Measurements from ENCODE around the gene GSTM2.
A peak's percentile ranks its signal among the peaks of the same experiment; 100 is the strongest.
"Not testable (repeated sequence)": the region's sequence is repeated elsewhere in the genome, so short reads cannot be mapped to it uniquely, and the experiment has no call there.

The GSTM2 gene

DNA sequence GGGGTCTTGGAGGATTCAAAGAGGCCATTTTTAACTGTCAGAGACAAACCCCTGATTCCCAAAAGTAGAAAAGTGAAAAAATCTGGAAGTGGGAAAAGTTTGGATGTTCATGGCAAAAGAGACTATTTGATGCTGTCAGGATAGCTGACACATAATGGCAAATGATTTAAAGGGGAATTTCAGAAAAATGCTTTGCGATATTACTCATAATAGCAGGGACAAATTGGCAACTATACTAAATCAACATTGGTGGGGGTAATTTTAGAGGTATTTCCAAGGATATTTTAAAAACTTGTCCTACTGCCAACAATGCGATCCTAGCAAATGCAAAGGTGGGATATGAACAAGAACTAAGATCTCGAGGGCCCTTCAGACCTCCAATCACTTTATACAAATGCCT, 17.2 kb upstream of the GSTM2 start:
- ATAC-seq: no peak

DNA sequence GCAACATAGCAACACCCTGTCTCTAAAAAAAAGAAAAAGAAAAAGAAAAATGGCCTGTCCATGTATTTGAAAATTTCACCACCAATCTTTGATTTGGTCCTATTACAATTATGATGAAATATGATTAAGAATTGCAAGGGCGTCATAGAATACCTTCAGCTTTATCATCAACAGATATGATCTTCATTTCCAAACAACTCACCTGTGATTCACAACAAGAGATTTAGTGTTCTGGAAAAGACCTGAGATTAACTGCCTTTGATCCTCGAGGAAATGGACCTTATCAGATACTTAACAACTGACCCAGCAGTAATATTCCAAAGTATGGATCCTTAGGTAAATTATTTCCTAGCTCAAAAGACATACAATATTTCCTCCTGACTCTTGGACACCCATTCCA, 15.5 kb upstream of the GSTM2 start:
- no peak for ATAC-seq

GRCh38 chr1:109653306-109653705, 14.6 kb upstream of the GSTM2 start:
- ATAC-seq: no peak

DNA sequence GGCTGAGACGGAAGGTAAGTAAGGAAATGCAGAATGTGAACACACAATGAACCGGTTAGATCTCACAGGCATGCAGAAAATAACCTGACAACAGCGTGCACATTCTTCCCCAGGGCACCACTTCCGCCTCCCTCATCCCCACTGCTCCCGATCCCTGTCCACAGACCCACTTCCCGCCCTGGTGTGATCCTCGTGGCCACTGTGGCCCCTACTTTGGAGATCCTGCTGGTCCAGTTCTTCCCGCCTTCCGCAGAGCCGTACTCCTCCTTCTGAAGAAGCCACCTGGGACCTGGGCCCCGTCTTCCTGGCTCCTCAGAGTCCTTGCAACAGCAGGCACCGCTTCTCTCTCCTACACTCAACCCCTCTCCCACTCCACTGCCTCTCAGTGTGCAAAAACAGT, 13.3 kb upstream of the GSTM2 start:
- no peak for ATAC-seq

DNA sequence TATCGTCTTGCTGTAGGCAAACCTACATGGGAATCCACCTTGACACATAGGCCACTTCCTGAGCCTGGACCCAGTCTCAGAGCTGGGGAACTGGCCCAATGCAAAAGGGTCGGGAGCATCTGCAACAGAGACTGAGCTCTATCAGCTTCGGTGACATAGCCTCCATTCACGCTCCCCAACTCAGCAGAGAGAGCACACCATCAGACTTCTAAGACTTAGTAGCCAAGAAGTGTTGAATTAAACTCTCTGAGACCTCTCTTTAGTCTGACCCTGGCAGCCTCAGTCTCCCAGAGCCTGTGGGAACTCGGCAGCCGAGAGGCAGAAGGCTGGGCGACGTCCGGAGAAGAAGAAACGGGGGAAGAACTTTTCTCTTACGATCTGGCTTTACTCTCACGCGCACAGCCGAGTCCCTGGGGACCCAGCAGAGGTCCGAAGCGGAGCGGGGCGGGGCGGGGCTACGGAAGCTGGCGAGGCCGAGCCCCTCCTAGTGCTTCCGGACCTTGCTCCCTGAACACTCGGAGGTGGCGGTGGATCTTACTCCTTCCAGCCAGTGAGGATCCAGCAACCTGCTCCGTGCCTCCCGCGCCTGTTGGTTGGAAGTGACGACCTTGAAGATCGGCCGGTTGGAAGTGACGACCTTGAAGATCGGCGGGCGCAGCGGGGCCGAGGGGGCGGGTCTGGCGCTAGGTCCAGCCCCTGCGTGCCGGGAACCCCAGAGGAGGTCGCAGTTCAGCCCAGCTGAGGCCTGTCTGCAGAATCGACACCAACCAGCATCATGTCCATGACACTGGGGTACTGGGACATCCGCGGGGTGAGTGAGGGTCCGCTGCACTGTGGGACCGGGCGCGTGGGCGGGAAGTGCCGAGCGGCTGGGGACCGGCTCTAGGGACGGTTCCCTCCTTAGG, 12.0 kb upstream of the GSTM2 start, which contains the start of gene GSTM4:
GSTM4 (plus strand) TSS at position 485 of the 905 bp plus-strand sequence; CDS start at position 776, 291 bp downstream.
- peak; percentile 87 to 92 for ATAC-seq

- ATAC-seq: no peak
These were observed 10.5 kb upstream of the GSTM2 start for GRCh38 chr1:109657395-109657794.

GRCh38 chr1:109657970-109658369, 9.9 kb upstream of the GSTM2 start:
- ATAC-seq: no peak

- no peak for ATAC-seq
These were observed 9.3 kb upstream of the GSTM2 start for GRCh38 chr1:109658533-109659042.

DNA sequence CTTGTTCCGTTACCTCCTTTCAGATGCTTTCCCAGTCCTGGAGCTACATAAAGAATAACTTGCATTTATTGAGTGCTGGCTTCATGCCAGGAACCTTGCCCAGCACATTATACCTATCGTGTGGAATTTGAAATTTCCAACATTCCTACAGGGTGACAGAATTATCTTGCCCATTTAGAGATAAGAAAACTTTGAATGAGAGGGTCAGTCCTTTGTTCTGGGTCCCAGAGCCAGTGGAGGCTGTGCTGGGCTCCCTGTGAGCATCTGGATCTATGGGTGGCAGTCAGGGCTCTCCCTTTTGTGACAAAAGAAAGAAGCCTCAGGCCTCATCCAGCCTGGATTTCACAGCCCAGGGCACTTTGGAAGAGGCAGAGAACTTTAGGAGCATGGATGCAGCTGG, 8.7 kb upstream of the GSTM2 start:
- no peak for ATAC-seq

GRCh38 chr1:109659997-109660690, 7.7 kb upstream of the GSTM2 start:
- ATAC-seq: no peak

GRCh38 chr1:109660691-109661026, 7.2 kb upstream of the GSTM2 start:
- not testable (repeated sequence) for ATAC-seq

- ATAC-seq: no peak
These were observed 6.5 kb upstream of the GSTM2 start for GRCh38 chr1:109661391-109661790.

GRCh38 chr1:109664671-109665070, 3.2 kb upstream of the GSTM2 start:
- no peak for ATAC-seq

- no peak for ATAC-seq
These were observed 392 bp downstream of the GSTM2 start for GRCh38 chr1:109668123-109668775.

GRCh38 chr1:109669246-109669948, 1.5 kb downstream of the GSTM2 start:
- ATAC-seq: no peak

GRCh38 chr1:109669949-109670302, 2.1 kb downstream of the GSTM2 start:
- not testable (repeated sequence) for ATAC-seq

GRCh38 chr1:109671067-109671466, 3.2 kb downstream of the GSTM2 start:
- no peak for ATAC-seq

DNA sequence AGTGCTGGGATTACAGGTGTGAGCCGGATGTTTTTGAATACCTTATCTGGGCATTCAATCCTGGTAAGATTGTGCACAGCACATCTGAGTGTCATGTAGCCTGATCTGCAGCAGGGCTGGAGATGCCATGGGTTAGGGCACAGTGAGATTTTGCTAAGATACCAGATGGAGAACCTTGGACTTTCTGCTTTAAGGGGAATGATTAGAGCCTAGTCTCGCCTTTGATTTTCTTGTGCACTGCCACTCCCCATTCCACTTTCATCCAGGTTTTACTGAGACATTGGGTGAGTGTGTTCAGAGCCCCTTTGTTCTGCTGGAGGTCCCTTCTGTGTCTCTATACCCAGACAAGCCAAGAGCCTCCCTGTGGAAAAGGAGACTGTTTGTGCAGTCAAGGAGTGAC, 6.0 kb downstream of the GSTM2 start:
- not testable (repeated sequence) for ATAC-seq

- not testable (repeated sequence) for ATAC-seq
These were observed 9.0 kb downstream of the GSTM2 start for GRCh38 chr1:109676683-109677381.

- ATAC-seq: no peak
These were observed 9.6 kb downstream of the GSTM2 start for GRCh38 chr1:109677459-109677858.

DNA sequence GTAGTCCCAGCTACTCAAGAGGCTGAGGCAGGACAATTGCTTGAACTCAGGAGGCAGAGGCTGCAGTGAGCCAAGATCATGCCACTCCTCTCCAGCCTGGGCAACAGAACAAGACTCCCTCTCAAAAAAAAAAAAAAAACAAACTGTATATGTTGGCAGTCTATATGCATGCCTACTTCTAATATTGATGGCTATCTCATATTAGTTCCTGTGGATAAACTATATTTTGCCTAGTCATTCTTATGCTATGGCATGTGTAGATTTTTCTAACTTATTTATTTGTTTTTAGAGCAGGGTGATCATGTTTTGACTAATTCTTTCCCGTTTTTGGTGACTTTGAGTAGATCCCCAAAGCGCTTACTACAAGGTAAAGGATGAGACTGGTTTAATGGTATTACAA, 10.8 kb downstream of the GSTM2 start:
- not testable (repeated sequence) for ATAC-seq

DNA sequence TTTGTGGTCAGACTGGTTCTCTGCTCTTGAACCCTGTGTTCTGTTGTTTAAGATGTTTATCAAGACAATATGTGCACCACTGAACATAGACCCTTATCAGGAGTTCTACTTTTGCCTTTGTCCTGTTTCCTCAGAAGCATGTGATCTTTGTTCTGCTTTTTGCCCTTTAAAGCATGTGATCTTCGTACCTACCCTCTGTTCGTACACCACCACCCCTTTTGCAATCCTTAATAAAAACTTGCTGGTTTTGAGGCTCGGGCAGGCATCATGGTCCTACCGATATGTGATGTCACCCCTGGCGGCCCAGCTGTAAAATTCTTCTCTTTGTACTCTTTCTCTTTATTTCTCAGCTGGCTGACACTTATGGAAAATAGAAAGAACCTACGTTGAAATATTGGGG, 16.9 kb downstream of the GSTM2 start:
- not testable (repeated sequence) for ATAC-seq

Measured in activated CD4-positive, CD25-positive, alpha-beta regulatory T cell treated with anti-CD3 and anti-CD28 coated beads, Interleukin-2, amount 50 U/mL, for 24 hours (primary cell).